ENCODE measurements around the gene CTNNBL1.

DNA sequence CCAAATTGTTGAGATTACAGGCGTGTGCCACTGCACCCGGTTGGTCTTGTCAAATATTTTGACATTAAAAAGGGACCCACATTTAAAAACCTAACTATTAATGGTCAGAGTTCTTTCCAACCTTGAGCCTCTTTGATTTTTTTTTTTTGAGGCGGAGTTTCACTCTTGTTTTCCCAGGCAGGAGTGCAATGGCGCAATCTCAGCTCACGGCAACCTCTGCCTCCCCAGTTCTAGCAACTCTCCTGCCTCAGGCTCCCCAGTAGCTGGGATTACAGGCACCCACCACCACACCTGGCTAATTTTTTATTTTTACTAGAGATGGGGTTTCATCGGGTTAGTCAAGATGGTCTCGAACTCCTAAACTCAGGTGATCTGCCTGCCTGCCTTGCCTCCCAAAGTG lies 31.3 kb downstream of the CTNNBL1 start:
- TF ChIP-seq, protein P1, sequence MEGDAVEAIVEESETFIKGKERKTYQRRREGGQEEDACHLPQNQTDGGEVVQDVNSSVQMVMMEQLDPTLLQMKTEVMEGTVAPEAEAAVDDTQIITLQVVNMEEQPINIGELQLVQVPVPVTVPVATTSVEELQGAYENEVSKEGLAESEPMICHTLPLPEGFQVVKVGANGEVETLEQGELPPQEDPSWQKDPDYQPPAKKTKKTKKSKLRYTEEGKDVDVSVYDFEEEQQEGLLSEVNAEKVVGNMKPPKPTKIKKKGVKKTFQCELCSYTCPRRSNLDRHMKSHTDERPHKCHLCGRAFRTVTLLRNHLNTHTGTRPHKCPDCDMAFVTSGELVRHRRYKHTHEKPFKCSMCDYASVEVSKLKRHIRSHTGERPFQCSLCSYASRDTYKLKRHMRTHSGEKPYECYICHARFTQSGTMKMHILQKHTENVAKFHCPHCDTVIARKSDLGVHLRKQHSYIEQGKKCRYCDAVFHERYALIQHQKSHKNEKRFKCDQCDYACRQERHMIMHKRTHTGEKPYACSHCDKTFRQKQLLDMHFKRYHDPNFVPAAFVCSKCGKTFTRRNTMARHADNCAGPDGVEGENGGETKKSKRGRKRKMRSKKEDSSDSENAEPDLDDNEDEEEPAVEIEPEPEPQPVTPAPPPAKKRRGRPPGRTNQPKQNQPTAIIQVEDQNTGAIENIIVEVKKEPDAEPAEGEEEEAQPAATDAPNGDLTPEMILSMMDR (conservative IDR thresholded peaks at IDR 0.05; ENCODE audit: low read depth, low read length), result no peak
- TF ChIP-seq POLR2A (IDR thresholded peaks at IDR 0.05; ENCODE audit: low read depth, low read length), result no peak
- TF ChIP-seq CEBPB (IDR thresholded peaks at IDR 0.05; ENCODE audit: low read depth, low read length), result no peak
- TF ChIP-seq, protein P2, sequence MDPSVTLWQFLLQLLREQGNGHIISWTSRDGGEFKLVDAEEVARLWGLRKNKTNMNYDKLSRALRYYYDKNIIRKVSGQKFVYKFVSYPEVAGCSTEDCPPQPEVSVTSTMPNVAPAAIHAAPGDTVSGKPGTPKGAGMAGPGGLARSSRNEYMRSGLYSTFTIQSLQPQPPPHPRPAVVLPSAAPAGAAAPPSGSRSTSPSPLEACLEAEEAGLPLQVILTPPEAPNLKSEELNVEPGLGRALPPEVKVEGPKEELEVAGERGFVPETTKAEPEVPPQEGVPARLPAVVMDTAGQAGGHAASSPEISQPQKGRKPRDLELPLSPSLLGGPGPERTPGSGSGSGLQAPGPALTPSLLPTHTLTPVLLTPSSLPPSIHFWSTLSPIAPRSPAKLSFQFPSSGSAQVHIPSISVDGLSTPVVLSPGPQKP (IDR thresholded peaks at IDR 0.05; ENCODE audit: borderline replicate concordance, low read depth, low read length), result no peak
- TF ChIP-seq MXI1 (IDR thresholded peaks at IDR 0.05; ENCODE audit: borderline replicate concordance, low read depth, low read length), result no peak
- no peak for TF ChIP-seq MAFK (IDR thresholded peaks at IDR 0.05; ENCODE audit: low read depth, low read length)
- no peak for TF ChIP-seq BHLHE40 (IDR thresholded peaks at IDR 0.05; ENCODE audit: low read depth, low read length)
- TF ChIP-seq FOS (IDR thresholded peaks at IDR 0.05; ENCODE audit: low read depth, low read length), result no peak
- TF ChIP-seq, protein P3, sequence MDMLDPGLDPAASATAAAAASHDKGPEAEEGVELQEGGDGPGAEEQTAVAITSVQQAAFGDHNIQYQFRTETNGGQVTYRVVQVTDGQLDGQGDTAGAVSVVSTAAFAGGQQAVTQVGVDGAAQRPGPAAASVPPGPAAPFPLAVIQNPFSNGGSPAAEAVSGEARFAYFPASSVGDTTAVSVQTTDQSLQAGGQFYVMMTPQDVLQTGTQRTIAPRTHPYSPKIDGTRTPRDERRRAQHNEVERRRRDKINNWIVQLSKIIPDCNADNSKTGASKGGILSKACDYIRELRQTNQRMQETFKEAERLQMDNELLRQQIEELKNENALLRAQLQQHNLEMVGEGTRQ (IDR thresholded peaks at IDR 0.05; ENCODE audit: low read depth, low read length), result no peak
- TF ChIP-seq RAD21 (IDR thresholded peaks at IDR 0.05; ENCODE audit: low read length), result no peak
- TF ChIP-seq RCOR1 (IDR thresholded peaks at IDR 0.05; ENCODE audit: insufficient replicate concordance, low read length), result no peak
